ENCODE data around the gene RCAN2.

The RCAN2 gene

GRCh38 chr6:46376562-46377061, 114.6 kb downstream of the RCAN2 start:
- DNase-seq (ENCODE audit: low read depth) = no peak
- no peak overlapping the region for H3K4me3 ChIP-seq (ENCODE audit: low read length)
- TF ChIP-seq CTCF (conservative IDR thresholded peaks at IDR 0.05; ENCODE audit: low read length) = no peak

GRCh38 chr6:46370622-46371021, 120.6 kb downstream of the RCAN2 start:
- DNase-seq (ENCODE audit: low read depth) = no peak
- TF ChIP-seq CTCF (conservative IDR thresholded peaks at IDR 0.05; ENCODE audit: low read length) = no peak
- no peak overlapping the region for H3K4me3 ChIP-seq (ENCODE audit: low read length)

GRCh38 chr6:46368169-46368536, 123.1 kb downstream of the RCAN2 start:
- no peak for TF ChIP-seq CTCF (conservative IDR thresholded peaks at IDR 0.05; ENCODE audit: low read length)
- no peak for DNase-seq (ENCODE audit: low read depth)
- no peak overlapping the region for H3K4me3 ChIP-seq (ENCODE audit: low read length)

- no peak for DNase-seq (ENCODE audit: low read depth)
- no peak overlapping the region for H3K4me3 ChIP-seq (ENCODE audit: low read length)
- TF ChIP-seq CTCF (conservative IDR thresholded peaks at IDR 0.05; ENCODE audit: low read length) = no peak
Measured at GRCh38 chr6:46367354-46368168, 123.7 kb downstream of the RCAN2 start.

- no peak for TF ChIP-seq CTCF (conservative IDR thresholded peaks at IDR 0.05; ENCODE audit: low read length)
- no peak for DNase-seq (ENCODE audit: low read depth)
- no peak overlapping the region for H3K4me3 ChIP-seq (ENCODE audit: low read length)
Measured at GRCh38 chr6:46366190-46366900, 124.9 kb downstream of the RCAN2 start.

GRCh38 chr6:46357591-46357990, 133.7 kb downstream of the RCAN2 start:
- DNase-seq (ENCODE audit: low read depth) = no peak
- no peak for TF ChIP-seq CTCF (conservative IDR thresholded peaks at IDR 0.05; ENCODE audit: low read length)
- no peak overlapping the region for H3K4me3 ChIP-seq (ENCODE audit: low read length)

- DNase-seq (ENCODE audit: low read depth) = no peak
- TF ChIP-seq CTCF (conservative IDR thresholded peaks at IDR 0.05; ENCODE audit: low read length) = no peak
- H3K4me3 ChIP-seq (ENCODE audit: low read length) = no peak overlapping the region
Measured at GRCh38 chr6:46356543-46356942, 134.7 kb downstream of the RCAN2 start.

Measured in AG10803 (cell line).